NCI-H1417 treated with DMSO at 0.1 percent for 48 hours (cell line): ENCODE data around the gene LPAR1.

Experiments
- DNase-seq: peaks from one replicate; lab custom pipeline; 2025; lab: John Stamatoyannopoulos, UW

Gene LPAR1

GRCh38 chr9:110918316-110919049 is 119.8 kb downstream of the LPAR1 start:
- DNase-seq = no peak

- no peak for DNase-seq
These were observed 121.9 kb downstream of the LPAR1 start for GRCh38 chr9:110916403-110916802.

- DNase-seq = no peak
These were observed 125.6 kb downstream of the LPAR1 start for GRCh38 chr9:110912419-110913291.

GRCh38 chr9:110911659-110912418 is 126.4 kb downstream of the LPAR1 start:
- no peak for DNase-seq

GRCh38 chr9:110908894-110909293 is 129.4 kb downstream of the LPAR1 start:
- no peak for DNase-seq

- DNase-seq = no peak
These were observed 137.4 kb downstream of the LPAR1 start for GRCh38 chr9:110900917-110901316.

- DNase-seq = no peak
These were observed 137.8 kb downstream of the LPAR1 start for GRCh38 chr9:110900456-110900855.

GRCh38 chr9:110898866-110899265 is 139.4 kb downstream of the LPAR1 start:
- DNase-seq = no peak

GRCh38 chr9:110898358-110898757 is 139.9 kb downstream of the LPAR1 start:
- no peak for DNase-seq

- no peak for DNase-seq
These were observed 140.3 kb downstream of the LPAR1 start for GRCh38 chr9:110897943-110898342.

- no peak for DNase-seq
These were observed 142.9 kb downstream of the LPAR1 start for GRCh38 chr9:110895147-110895905.

- DNase-seq = no peak
These were observed 143.5 kb downstream of the LPAR1 start for GRCh38 chr9:110894731-110895130.

GRCh38 chr9:110892689-110893088 is 145.6 kb downstream of the LPAR1 start:
- no peak for DNase-seq

GRCh38 chr9:110891760-110892159 is 146.5 kb downstream of the LPAR1 start:
- DNase-seq = no peak

- DNase-seq = no peak
These were observed 147.9 kb downstream of the LPAR1 start for GRCh38 chr9:110890416-110890815.

- DNase-seq = no peak
These were observed 151.0 kb downstream of the LPAR1 start for GRCh38 chr9:110887276-110887675.

GRCh38 chr9:110886832-110887231 is 151.4 kb downstream of the LPAR1 start:
- no peak for DNase-seq

- no peak for DNase-seq
These were observed 158.1 kb downstream of the LPAR1 start for GRCh38 chr9:110880189-110880588.

GRCh38 chr9:110877374-110877773 is 160.9 kb downstream of the LPAR1 start:
- no peak for DNase-seq

GRCh38 chr9:110876929-110877328 is 161.3 kb downstream of the LPAR1 start:
- DNase-seq = no peak

GRCh38 chr9:110874963-110875674 is 163.2 kb downstream of the LPAR1 start:
- no peak for DNase-seq
